T-helper 9 cell (primary cell): Measurements from ENCODE around the gene JAZF1.

Source experiments
- DNase-seq: peaks from one replicate; pipeline ENCODE4 v3.0.0-alpha.2; 2020

Gene JAZF1

GRCh38 chr7:28165261-28165660 is 15.3 kb downstream of the JAZF1 start:
- no peak for DNase-seq

GRCh38 chr7:28163949-28164348 is 16.6 kb downstream of the JAZF1 start:
- DNase-seq = no peak

GRCh38 chr7:28161331-28161730 is 19.3 kb downstream of the JAZF1 start:
- no peak for DNase-seq

GRCh38 chr7:28160551-28160991 is 20.0 kb downstream of the JAZF1 start:
- no peak for DNase-seq

- DNase-seq = no peak
Measured at GRCh38 chr7:28157831-28158416, 22.7 kb downstream of the JAZF1 start.

- DNase-seq = no peak
Measured at GRCh38 chr7:28157076-28157745, 23.4 kb downstream of the JAZF1 start.

GRCh38 chr7:28156401-28156800 is 24.2 kb downstream of the JAZF1 start:
- DNase-seq = no peak

- DNase-seq = no peak
Measured at GRCh38 chr7:28155964-28156363, 24.6 kb downstream of the JAZF1 start.

GRCh38 chr7:28155019-28155660 is 25.5 kb downstream of the JAZF1 start:
- no peak for DNase-seq

- DNase-seq = no peak
Measured at GRCh38 chr7:28152594-28152993, 28.0 kb downstream of the JAZF1 start.

- DNase-seq = no peak
Measured at GRCh38 chr7:28151965-28152364, 28.6 kb downstream of the JAZF1 start.

- DNase-seq = no peak
Measured at GRCh38 chr7:28149291-28150101, 31.1 kb downstream of the JAZF1 start.

- DNase-seq = no peak
Measured at GRCh38 chr7:28145931-28146330, 34.7 kb downstream of the JAZF1 start.

- no peak for DNase-seq
Measured at GRCh38 chr7:28145090-28145626, 35.4 kb downstream of the JAZF1 start.

- no peak for DNase-seq
Measured at GRCh38 chr7:28144266-28144665, 36.3 kb downstream of the JAZF1 start.

- DNase-seq = no peak
Measured at GRCh38 chr7:28142650-28143049, 37.9 kb downstream of the JAZF1 start.

- DNase-seq = no peak
Measured at GRCh38 chr7:28140979-28141378, 39.6 kb downstream of the JAZF1 start.

- DNase-seq = no peak
Measured at GRCh38 chr7:28138837-28139236, 41.8 kb downstream of the JAZF1 start.

GRCh38 chr7:28137463-28137862 is 43.1 kb downstream of the JAZF1 start:
- DNase-seq = no peak

GRCh38 chr7:28136885-28137284 is 43.7 kb downstream of the JAZF1 start:
- no peak for DNase-seq

- no peak for DNase-seq
Measured at GRCh38 chr7:28136420-28136819, 44.2 kb downstream of the JAZF1 start.

- no peak for DNase-seq
Measured at GRCh38 chr7:28135760-28136159, 44.8 kb downstream of the JAZF1 start.

- DNase-seq = no peak
Measured at GRCh38 chr7:28135315-28135714, 45.3 kb downstream of the JAZF1 start.
